GM23248 (cell line): Measurements from ENCODE around the gene PDE10A. TPM values are rescaled to one million over a fixed set of nuclear protein-coding genes. Genes with fewer than 3 reads are reported as not detected.
"Not testable (repeated sequence)": the region's sequence is repeated elsewhere in the genome, so short reads cannot be mapped to it uniquely, and the experiment has no call there.

Experiments
- DNase-seq: peaks from one replicate; pipeline ENCODE4 v3.0.0-alpha.2; 2015
- H2AFZ ChIP-seq: fragments of 200-600 bp; sonication (generic); 2 replicates; pipeline ENCODE4 v1.6.1; 2016; ENCODE audit warnings: antibody characterized with exemption
- H3F3A ChIP-seq: fragments of 200-600 bp; sonication (generic); 2 replicates; pipeline ENCODE4 v1.6.1; 2016; ENCODE audit warnings: mild to moderate bottlenecking, antibody characterized with exemption, mixed run types; ENCODE audit not compliant: insufficient read depth
- H3K27ac ChIP-seq: fragments of 200-600 bp; sonication (generic); 2 replicates; pipeline ENCODE4 v1.5.1; 2016; ENCODE audit warnings: mild to moderate bottlenecking
- H3K27me3 ChIP-seq: fragments of 200-600 bp; sonication (generic); replicated peaks from 2 replicates; pipeline ENCODE4 v1.6.1; 2016; ENCODE audit warnings: mild to moderate bottlenecking; ENCODE audit not compliant: insufficient read depth
- H3K36me3 ChIP-seq: fragments of 200-600 bp; sonication (generic); 2 replicates; pipeline ENCODE4 v1.6.1; 2016; ENCODE audit warnings: low read depth, mild to moderate bottlenecking
- H3K4me1 ChIP-seq: fragments of 200-600 bp; sonication (generic); 2 replicates; pipeline ENCODE4 v1.6.1; 2016; ENCODE audit warnings: mild to moderate bottlenecking; ENCODE audit not compliant: insufficient read depth
- H3K4me2 ChIP-seq: fragments of 200-600 bp; sonication (generic); one replicate; pipeline ENCODE4 v1.6.1; 2016; ENCODE audit warnings: mild to moderate bottlenecking; ENCODE audit not compliant: unreplicated experiment
- H3K4me3 ChIP-seq: fragments of 200-600 bp; sonication (generic); 2 replicates; pipeline ENCODE4 v1.5.1; 2016; ENCODE audit warnings: mild to moderate bottlenecking
- H3K79me2 ChIP-seq: fragments of 200-600 bp; sonication (generic); 2 replicates; pipeline ENCODE4 v1.6.1; 2016; ENCODE audit warnings: mild to moderate bottlenecking; ENCODE audit not compliant: insufficient read depth
- H3K9ac ChIP-seq: fragments of 200-600 bp; sonication (generic); 2 replicates; pipeline ENCODE4 v1.6.1; 2016; ENCODE audit warnings: mild to moderate bottlenecking
- H3K9me2 ChIP-seq: fragments of 200-600 bp; sonication (generic); 2 replicates; pipeline ENCODE4 v1.6.1; 2016; ENCODE audit warnings: mixed run types, mild to moderate bottlenecking, moderate library complexity; ENCODE audit not compliant: insufficient read depth
- H3K9me3 ChIP-seq: fragments of 200-600 bp; sonication (generic); one replicate; pipeline ENCODE4 v1.6.1; 2017; ENCODE audit warnings: low read depth
- H4K20me1 ChIP-seq: fragments of 200-600 bp; sonication (generic); 2 replicates; pipeline ENCODE4 v1.6.0; 2016; ENCODE audit not compliant: insufficient read depth
- EZH2 ChIP-seq: fragments of 200-600 bp; sonication (generic); IDR thresholded peaks from 2 replicates; pipeline ENCODE4 v1.6.1; 2018; ENCODE audit warnings: antibody characterized with exemption, mild to moderate bottlenecking; ENCODE audit not compliant: insufficient read depth, poor library complexity, severe bottlenecking
- EZH2phosphoT487 ChIP-seq: fragments of 200-600 bp; sonication (generic); IDR thresholded peaks from 2 replicates; pipeline ENCODE4 v1.6.1; 2018; ENCODE audit warnings: antibody characterized with exemption, moderate library complexity, mild to moderate bottlenecking, low read depth; ENCODE audit not compliant: insufficient read depth
- WGBS, 2 experiments: methylation state at CpG; one replicate each; pipeline ENCODE4 v1.1.6; 2015 to 2017; ENCODE audit warnings: low lambda C conversion rate in 2 of 2, low coverage in 1 of 2; ENCODE audit errors: missing lambda C conversion rate in 2 of 2; 5-methylcytosine and 5-hydroxymethylcytosine counted together
- in situ Hi-C: fragments of 300-500 bp; cut with MboI; formaldehyde crosslinking; loops from 2 replicates; pipeline ENCODE4 v1.15.0; 2020
- polyA plus RNA-seq: library from polyadenylated mRNA; unstranded; fragments of >200 nt; fragmentation: Nextera tagmentation; extraction: Ambion mirVana; gene quantifications from 2 replicates; pipeline ENCODE4 v1.2.1, GENCODE V29; 2016
- total RNA-seq: library from RNA; depleted of rRNA; stranded (reverse); fragments of >200 nt; shearing (Covaris generic); gene quantifications from 2 replicates; pipeline ENCODE4 v1.2.3, GENCODE V29; 2014

Gene PDE10A
- total and polyA plus RNA-seq, 2 experiments from 2014 or later: 0.11 to 0.21 TPM

GRCh38 chr6:165616116-165616515 is 46.9 kb downstream of the PDE10A start:
- no peak overlapping the region for H3K4me2 ChIP-seq
- 34% methylated on average over 9 of the region's 9 CpGs for WGBS, 2 experiments
- H3K9me3 ChIP-seq: no peaks in the 10 kb centered on the region
- H2AFZ ChIP-seq: no peak overlapping the region
- no peaks in the 10 kb centered on the region for H3K4me1 ChIP-seq
- H3F3A ChIP-seq: no peaks in the 10 kb centered on the region
- TF ChIP-seq EZH2: no peak
- no peak for TF ChIP-seq EZH2phosphoT487
- H3K27ac ChIP-seq: no peak overlapping the region
- no peak overlapping the region for H3K9ac ChIP-seq
- no peak overlapping the region for H3K4me3 ChIP-seq
- no peaks in the 10 kb centered on the region for H3K27me3 ChIP-seq
- no peaks in the 10 kb centered on the region for H3K36me3 ChIP-seq
- no peaks in the 10 kb centered on the region for H3K9me2 ChIP-seq
- H3K79me2 ChIP-seq: no peaks in the 10 kb centered on the region
- DNase-seq: peak; percentile 1
- H4K20me1 ChIP-seq: no peaks in the 10 kb centered on the region
- in situ Hi-C loops: no loop called here

GRCh38 chr6:165615636-165616035 is 47.4 kb downstream of the PDE10A start:
- TF ChIP-seq EZH2: no peak
- no peak for TF ChIP-seq EZH2phosphoT487
- Histone ChIP-seq H3K27me3 (no peaks in the 10 kb centered on the region), H3K4me3 (no peak overlapping the region), H2AFZ (no peak overlapping the region), H3K4me1 (no peaks in the 10 kb centered on the region), H4K20me1 (no peaks in the 10 kb centered on the region), H3K9ac (no peak overlapping the region), H3K27ac (no peak overlapping the region), H3K36me3 (no peaks in the 10 kb centered on the region), H3K9me3 (no peaks in the 10 kb centered on the region), H3K4me2 (no peak overlapping the region), H3K9me2 (no peaks in the 10 kb centered on the region), H3F3A (no peaks in the 10 kb centered on the region), H3K79me2 (no peaks in the 10 kb centered on the region)
- WGBS, 2 experiments: 22 to 38% methylated on average over 5 of the region's 5 CpGs
- in situ Hi-C loops: no loop called here
- DNase-seq: no peak

- no peaks in the 10 kb centered on the region for H3K27me3 ChIP-seq
- H4K20me1 ChIP-seq: no peaks in the 10 kb centered on the region
- H3K79me2 ChIP-seq: no peaks in the 10 kb centered on the region
- H3K9me2 ChIP-seq: no peaks in the 10 kb centered on the region
- no peak for DNase-seq
- TF ChIP-seq EZH2 (no peak), EZH2phosphoT487 (no peak)
- no peak overlapping the region for H3K4me3 ChIP-seq
- no peaks in the 10 kb centered on the region for H3K36me3 ChIP-seq
- H3F3A ChIP-seq: no peaks in the 10 kb centered on the region
- no peak overlapping the region for H3K4me2 ChIP-seq
- no peak overlapping the region for H3K27ac ChIP-seq
- no peaks in the 10 kb centered on the region for H3K4me1 ChIP-seq
- 2 to 3% methylated on average over 3 of the region's 3 CpGs for WGBS, 2 experiments
- H2AFZ ChIP-seq: no peak overlapping the region
- H3K9ac ChIP-seq: no peak overlapping the region
- in situ Hi-C loops: no loop called here
- no peaks in the 10 kb centered on the region for H3K9me3 ChIP-seq
These were observed 51.7 kb downstream of the PDE10A start for GRCh38 chr6:165611294-165611693.

- H3K36me3 ChIP-seq, H3K27me3 ChIP-seq, H3K79me2 ChIP-seq, H4K20me1 ChIP-seq, H3K4me1 ChIP-seq, H3F3A ChIP-seq, H3K4me3 ChIP-seq, H3K9me3 ChIP-seq, H3K27ac ChIP-seq, DNase-seq, H3K9me2 ChIP-seq, in situ Hi-C loops, H2AFZ ChIP-seq, H3K4me2 ChIP-seq, H3K9ac ChIP-seq: not testable (repeated sequence)
- WGBS, 2 experiments: 0 to 11% methylated on average over 1 of the region's 1 CpG
These were observed 54.5 kb downstream of the PDE10A start for GRCh38 chr6:165608577-165608976.

GRCh38 chr6:165606740-165607008 is 56.4 kb downstream of the PDE10A start:
- Histone ChIP-seq H3K36me3 (no peaks in the 10 kb centered on the region), H3K9me3 (no peaks in the 10 kb centered on the region), H3F3A (no peaks in the 10 kb centered on the region), H3K27me3 (no peaks in the 10 kb centered on the region), H3K4me2 (no peak overlapping the region), H3K79me2 (no peaks in the 10 kb centered on the region), H3K9ac (no peak overlapping the region), H4K20me1 (no peaks in the 10 kb centered on the region), H3K9me2 (no peaks in the 10 kb centered on the region), H3K4me1 (no peaks in the 10 kb centered on the region), H2AFZ (no peak overlapping the region), H3K4me3 (no peak overlapping the region), H3K27ac (no peak overlapping the region)
- TF ChIP-seq EZH2phosphoT487 (no peak), EZH2 (no peak)
- WGBS, 2 experiments: 51 to 55% methylated on average over 3 of the region's 3 CpGs
- in situ Hi-C loops: no loop called here
- DNase-seq: no peak
